Measurements from ENCODE around the gene HNRNPA2B1.
"Not testable (repeated sequence)": the region's sequence is repeated elsewhere in the genome, so short reads cannot be mapped to it uniquely, and the experiment has no call there.

Gene HNRNPA2B1

DNA sequence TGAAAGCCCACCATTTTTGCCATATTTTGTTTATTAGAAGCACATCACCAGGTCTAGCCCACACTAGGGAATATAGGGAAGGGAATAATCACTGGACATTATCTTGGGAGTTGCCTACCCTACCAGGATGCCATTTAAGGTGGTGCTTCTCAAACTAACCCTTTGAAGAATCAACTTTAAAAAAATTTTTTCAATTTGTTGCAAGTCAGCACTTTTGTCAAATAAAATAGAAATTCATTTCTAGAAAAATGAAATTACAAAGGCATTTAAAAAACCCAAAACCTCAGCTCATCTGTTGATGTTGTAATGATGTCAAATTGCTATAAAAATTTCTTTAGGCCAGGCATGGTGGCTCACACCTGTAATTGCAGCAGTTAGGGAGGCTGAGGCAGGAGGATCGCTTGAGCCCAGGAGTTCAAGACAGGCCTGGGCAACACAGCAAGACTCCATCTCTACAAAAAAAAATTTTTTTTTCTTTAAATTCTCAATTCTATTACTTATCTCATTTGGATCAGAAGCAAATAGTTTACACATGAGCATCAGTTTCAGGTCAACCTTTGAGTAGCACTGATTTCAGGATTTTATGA is 51.1 kb downstream of the HNRNPA2B1 start:
- H3K27ac ChIP-seq, result no peak overlapping the region
- no peak overlapping the region for H3K9ac ChIP-seq
- H3K4me2 ChIP-seq, result no peak overlapping the region
- H4K20me1 ChIP-seq, result no peaks in the 10 kb centered on the region
- H3K4me3 ChIP-seq, result no peak overlapping the region
- H3K27me3 ChIP-seq, result no peaks in the 10 kb centered on the region
- no peak for TF ChIP-seq Cebpa-rat (IDR thresholded peaks at IDR 0.05)
- H3K9me3 ChIP-seq, result peaks cover 17% of the 10 kb centered on the region
- H3K4me1 ChIP-seq, result peaks cover 29% of the 10 kb centered on the region
- no peaks in the 10 kb centered on the region for H3K36me3 ChIP-seq

DNA sequence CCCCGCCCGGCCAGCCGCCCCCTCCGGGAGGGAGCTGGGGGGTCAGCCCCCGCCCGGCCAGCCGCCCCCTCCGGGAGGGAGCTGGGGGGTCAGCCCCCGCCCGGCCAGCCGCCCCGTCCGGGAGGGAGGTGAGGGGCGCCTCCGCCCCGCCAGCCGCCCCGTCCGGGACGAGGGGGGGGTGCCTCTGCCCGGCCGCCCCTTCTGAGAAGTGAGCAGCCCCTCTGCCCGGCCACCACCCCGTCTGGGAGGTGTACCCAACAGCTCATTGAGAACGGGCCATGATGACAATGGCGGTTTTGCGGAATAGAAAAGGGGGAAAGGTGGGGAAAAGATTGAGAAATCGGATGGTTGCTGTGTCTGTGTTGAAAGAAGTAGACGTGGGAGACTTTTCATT is 52.2 kb downstream of the HNRNPA2B1 start:
- H3K27me3 ChIP-seq, H3K27ac ChIP-seq: not testable (repeated sequence)

DNA sequence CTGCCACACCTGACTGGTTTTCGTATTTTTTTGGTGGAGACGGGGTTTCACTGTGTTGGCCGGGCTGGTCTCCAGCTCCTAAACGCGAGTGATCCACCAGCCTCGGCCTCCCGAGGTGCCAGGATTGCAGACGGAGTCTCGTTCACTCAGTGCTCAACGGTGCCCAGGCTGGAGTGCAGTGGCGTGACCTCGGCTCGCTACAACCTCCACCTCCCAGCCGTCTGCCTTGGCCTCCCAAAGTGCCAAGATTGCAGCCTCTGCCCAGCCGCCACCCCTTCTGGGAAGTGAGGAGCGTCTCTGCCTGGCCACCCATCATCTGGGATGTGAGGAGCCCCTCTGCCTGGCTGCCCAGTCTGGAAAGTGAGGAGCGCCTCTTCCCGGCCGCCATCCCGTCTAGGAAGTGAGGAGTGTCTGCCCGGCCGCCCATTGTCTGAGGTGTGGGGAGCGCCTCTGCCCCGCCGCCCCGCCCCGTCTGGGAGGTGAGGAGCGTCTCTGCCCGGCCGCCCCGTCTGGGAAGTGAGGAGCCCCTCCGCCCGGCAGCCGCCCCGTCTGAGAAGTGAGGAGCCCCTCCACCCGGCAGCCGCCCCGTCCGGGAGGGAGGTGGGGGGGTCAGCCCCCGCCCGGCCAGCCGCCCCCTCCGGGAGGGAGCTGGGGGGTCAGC is 52.8 kb downstream of the HNRNPA2B1 start:
- not testable (repeated sequence) for H3K9ac ChIP-seq, H3K4me2 ChIP-seq, H4K20me1 ChIP-seq, H3K27me3 ChIP-seq, H3K27ac ChIP-seq, H3K4me3 ChIP-seq, H3K36me3 ChIP-seq
- Histone ChIP-seq H3K4me1 (peaks cover 12% of the 10 kb centered on the region), H3K9me3 (peaks cover 17% of the 10 kb centered on the region)

More for the DNA sequence above, 52.2 kb downstream of the HNRNPA2B1 start:
- H3K9ac ChIP-seq, H3K4me2 ChIP-seq, H3K36me3 ChIP-seq, H4K20me1 ChIP-seq, H3K4me3 ChIP-seq: not testable (repeated sequence)
- Histone ChIP-seq H3K4me1 (peaks cover 17% of the 10 kb centered on the region), H3K9me3 (peaks cover 17% of the 10 kb centered on the region)

DNA sequence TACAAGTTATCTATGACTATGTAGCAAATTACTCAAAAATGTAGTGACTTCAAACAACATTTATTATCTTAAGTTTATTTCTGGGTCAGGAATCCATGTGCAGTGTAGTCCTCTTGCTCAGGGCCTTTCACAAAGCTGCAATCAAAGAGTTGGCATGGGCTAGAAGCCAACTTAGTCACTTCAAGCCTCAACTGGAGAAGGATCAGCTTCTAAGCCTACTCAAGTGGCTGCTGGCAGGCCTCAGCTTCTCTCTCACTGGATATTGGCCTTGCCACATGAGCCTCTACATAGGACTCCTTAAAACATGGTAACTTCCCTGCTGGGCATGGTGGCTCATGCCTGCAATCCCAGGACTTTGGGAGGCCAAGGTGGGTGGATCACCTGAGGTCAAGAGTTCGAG is 53.5 kb downstream of the HNRNPA2B1 start:
- Histone ChIP-seq H3K9ac (no peak overlapping the region), H3K4me1 (peaks cover 8% of the 10 kb centered on the region), H3K27ac (no peak overlapping the region), H3K4me3 (no peak overlapping the region), H3K9me3 (peaks cover 17% of the 10 kb centered on the region), H4K20me1 (no peaks in the 10 kb centered on the region), H3K4me2 (no peak overlapping the region), H3K36me3 (no peaks in the 10 kb centered on the region), H3K27me3 (no peaks in the 10 kb centered on the region)
- no peak for TF ChIP-seq Cebpa-rat (IDR thresholded peaks at IDR 0.05)

DNA sequence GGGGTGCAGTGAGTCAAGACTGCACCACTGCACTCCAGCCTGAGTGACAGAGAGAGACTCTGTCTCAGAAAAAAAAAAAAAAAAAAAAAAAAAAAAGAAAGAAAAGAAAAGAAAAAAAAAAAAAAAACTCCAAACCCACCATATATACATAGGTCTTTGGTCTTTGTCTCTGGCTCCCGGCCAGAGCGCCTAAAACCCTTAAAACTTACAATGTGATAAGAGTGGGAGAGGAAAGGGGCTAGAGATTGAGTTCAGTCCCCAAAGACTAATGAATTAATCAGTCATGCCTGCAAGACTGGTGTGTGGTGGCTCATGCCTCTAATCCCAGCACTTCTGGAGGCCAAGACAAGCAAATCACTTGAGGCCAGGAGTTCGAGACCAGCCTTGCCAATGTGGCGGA is 55.3 kb downstream of the HNRNPA2B1 start:
- no peak overlapping the region for H3K4me2 ChIP-seq
- H3K9me3 ChIP-seq, result peaks cover 17% of the 10 kb centered on the region
- H3K4me3 ChIP-seq, result no peak overlapping the region
- H4K20me1 ChIP-seq, result no peaks in the 10 kb centered on the region
- H3K36me3 ChIP-seq, result no peaks in the 10 kb centered on the region
- no peak overlapping the region for H3K9ac ChIP-seq
- no peaks in the 10 kb centered on the region for H3K27me3 ChIP-seq
- no peak for TF ChIP-seq Cebpa-rat (IDR thresholded peaks at IDR 0.05)
- no peak overlapping the region for H3K27ac ChIP-seq
- H3K4me1 ChIP-seq, result no peaks in the 10 kb centered on the region

DNA sequence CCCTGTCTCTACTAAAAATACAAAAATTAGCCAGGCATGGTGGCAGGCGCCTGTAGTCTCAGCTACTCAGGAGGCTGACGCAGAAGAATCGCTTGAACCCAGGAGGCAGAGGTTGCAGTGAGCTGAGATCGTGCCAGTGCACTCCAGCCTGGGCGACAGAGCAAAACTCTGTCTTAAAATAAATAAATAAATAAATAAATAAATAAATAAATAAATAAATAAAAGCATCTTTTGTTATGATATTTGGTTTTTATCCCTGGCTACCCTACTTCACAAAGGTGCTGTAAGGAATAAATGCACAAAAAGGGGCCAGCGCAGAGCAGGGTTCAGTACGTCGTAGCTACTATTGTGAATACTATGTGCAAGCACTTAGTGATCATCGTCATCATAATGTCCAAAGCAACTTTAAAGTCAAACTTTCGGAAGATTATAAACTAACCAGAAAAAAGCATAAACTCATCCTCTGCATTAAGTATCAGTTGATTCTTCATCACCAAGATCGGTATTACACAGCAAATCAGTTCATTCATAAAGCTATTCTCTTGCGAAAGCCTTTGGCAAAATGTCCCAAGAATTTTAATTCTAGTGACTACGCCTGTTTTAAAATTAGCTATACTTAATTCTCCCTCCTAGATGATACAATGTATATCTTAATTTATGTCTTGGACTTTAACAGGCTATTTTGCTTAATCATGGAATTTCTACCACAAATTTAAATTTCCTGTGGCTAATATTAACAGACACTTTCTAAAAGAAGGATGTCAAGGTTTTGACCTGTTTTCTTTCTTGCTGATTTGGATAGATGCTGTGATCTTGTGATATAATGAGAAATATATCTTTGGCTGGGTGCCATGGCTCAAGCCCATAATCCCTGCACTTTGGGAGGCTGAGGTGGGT is 56.1 kb downstream of the HNRNPA2B1 start:
- H3K4me2 ChIP-seq, result no peak overlapping the region
- no peak for TF ChIP-seq Cebpa-rat (IDR thresholded peaks at IDR 0.05)
- H3K36me3 ChIP-seq, result no peaks in the 10 kb centered on the region
- H3K27me3 ChIP-seq, result no peaks in the 10 kb centered on the region
- H3K9ac ChIP-seq, result no peak overlapping the region
- H3K4me1 ChIP-seq, result no peaks in the 10 kb centered on the region
- H3K9me3 ChIP-seq, result peaks cover 17% of the 10 kb centered on the region
- H3K4me3 ChIP-seq, result no peak overlapping the region
- H4K20me1 ChIP-seq, result no peaks in the 10 kb centered on the region
- H3K27ac ChIP-seq, result no peak overlapping the region

DNA sequence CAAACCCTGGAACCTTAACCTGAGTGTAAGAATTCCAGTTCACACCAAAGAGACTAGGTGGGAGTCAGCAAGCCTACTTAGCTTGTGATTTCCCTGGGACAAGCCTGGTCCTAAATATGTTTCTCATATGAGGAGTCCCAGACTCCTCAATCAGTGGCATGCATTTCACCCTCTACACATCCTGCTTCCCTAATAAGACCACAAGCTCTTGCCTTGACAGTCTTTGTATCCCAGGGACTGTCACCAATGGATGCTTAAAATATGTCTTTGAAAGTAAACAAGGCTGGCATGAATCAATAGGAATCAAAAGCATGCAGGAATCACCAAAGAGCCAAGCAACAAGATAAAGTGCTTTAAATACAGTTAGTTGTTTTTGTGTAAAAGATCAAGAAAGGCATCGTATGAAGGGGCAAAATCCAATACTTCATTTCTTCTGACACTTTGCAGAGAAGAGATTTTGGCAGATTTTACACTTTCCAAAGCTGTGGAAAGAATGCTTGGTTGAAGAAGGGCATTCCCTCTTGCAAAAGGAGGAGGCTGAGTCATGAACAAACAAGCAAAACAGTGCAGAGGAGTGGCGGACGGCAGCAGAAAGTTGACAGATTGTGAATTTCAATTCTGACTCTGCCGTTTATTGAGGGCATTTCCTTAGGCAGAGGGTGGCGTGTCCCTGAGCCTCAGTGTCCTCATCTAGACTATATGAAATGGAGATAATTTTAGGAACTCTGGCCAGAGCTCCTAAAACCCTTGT is 57.1 kb downstream of the HNRNPA2B1 start:
- Histone ChIP-seq H3K9ac (no peak overlapping the region), H3K4me2 (no peak overlapping the region), H3K27ac (no peak overlapping the region), H4K20me1 (no peaks in the 10 kb centered on the region), H3K27me3 (no peaks in the 10 kb centered on the region), H3K4me3 (no peak overlapping the region), H3K4me1 (no peaks in the 10 kb centered on the region), H3K36me3 (no peaks in the 10 kb centered on the region), H3K9me3 (peaks cover 17% of the 10 kb centered on the region)
- TF ChIP-seq Cebpa-rat (IDR thresholded peaks at IDR 0.05), result no peak

DNA sequence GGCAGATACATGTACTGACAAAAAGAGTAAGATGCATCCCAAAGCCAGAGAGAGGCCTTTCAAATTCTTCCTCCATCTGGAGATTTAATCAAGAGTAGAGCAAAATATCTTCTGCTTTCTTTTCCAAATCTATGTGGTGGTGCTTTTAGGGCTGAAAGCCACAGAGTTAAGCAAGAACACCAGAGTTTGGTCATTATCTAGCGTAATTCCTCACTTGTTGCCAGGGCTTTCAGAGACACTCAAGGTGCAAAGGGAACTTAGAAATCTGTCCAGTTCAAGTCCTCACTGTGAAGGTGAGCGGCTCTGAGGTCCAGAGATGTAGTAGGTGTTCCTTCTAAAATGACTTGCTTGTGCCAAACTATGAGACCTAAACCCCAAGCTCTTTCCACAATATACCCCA is 59.5 kb downstream of the HNRNPA2B1 start:
- Histone ChIP-seq H3K4me1 (no peaks in the 10 kb centered on the region), H3K9me3 (no peaks in the 10 kb centered on the region), H3K36me3 (no peaks in the 10 kb centered on the region), H3K27me3 (no peaks in the 10 kb centered on the region), H3K27ac (no peak overlapping the region), H4K20me1 (no peaks in the 10 kb centered on the region), H3K4me3 (no peak overlapping the region), H3K9ac (no peak overlapping the region), H3K4me2 (no peak overlapping the region)
- TF ChIP-seq Cebpa-rat (IDR thresholded peaks at IDR 0.05), result no peak

DNA sequence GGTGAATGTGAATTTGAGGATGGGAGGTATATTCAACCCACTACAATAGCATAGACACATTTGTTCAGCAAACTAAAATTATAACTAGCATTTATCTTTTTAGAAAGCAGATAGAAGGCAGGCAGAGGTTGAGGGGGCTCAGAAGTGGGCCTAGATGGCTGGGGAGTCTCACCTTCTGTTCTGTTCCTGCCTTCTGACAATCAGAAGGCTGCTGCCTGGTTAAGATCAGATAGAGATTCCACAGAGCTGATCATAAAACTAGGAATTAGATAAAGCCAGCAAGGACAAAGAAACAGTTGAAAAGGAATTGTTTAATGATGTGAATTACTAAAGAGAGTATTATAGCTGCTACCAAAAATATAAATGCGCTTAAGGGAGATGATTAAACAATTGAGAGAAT is 60.2 kb downstream of the HNRNPA2B1 start:
- no peak overlapping the region for H3K4me2 ChIP-seq
- no peaks in the 10 kb centered on the region for H3K9me3 ChIP-seq
- TF ChIP-seq Cebpa-rat (IDR thresholded peaks at IDR 0.05), result no peak
- H3K9ac ChIP-seq, result no peak overlapping the region
- no peaks in the 10 kb centered on the region for H3K4me1 ChIP-seq
- H3K27me3 ChIP-seq, result no peaks in the 10 kb centered on the region
- no peaks in the 10 kb centered on the region for H4K20me1 ChIP-seq
- no peak overlapping the region for H3K27ac ChIP-seq
- no peak overlapping the region for H3K4me3 ChIP-seq
- H3K36me3 ChIP-seq, result no peaks in the 10 kb centered on the region

All from BLaER1 (cell line).